GM12891 (cell line): ENCODE measurements around the gene SEMA4A.
"Not testable (repeated sequence)": the region's sequence is repeated elsewhere in the genome, so short reads cannot be mapped to it uniquely, and the experiment has no call there.

Source experiments
- POLR2A ChIP-seq: IDR thresholded peaks from 2 replicates; pipeline ENCODE4 v1.6.1; 2011; ENCODE audit warnings: low read depth, low read length, control low read depth
- POLR2AphosphoS5 ChIP-seq: IDR thresholded peaks from 2 replicates; pipeline ENCODE4 v1.6.1; 2011; ENCODE audit warnings: low read depth, low read length, control low read depth
- POU2F2 ChIP-seq: IDR thresholded peaks from 2 replicates; pipeline ENCODE4 v1.6.1; 2011; ENCODE audit warnings: low read depth, mild to moderate bottlenecking, control low read depth, low read length, moderate library complexity
- SPI1 ChIP-seq: IDR thresholded peaks from 2 replicates; pipeline ENCODE4 v1.6.1; 2011; ENCODE audit warnings: low read depth, low read length, control low read depth
- TAF1 ChIP-seq: IDR thresholded peaks from 2 replicates; pipeline ENCODE4 v1.6.1; 2011; ENCODE audit warnings: low read depth, low read length, control low read depth

GRCh38 chr1:156116731-156117130, 36.7 kb upstream of the SEMA4A start:
- TF ChIP-seq TAF1, POLR2AphosphoS5, SPI1, POLR2A, POU2F2: not testable (repeated sequence)
